H1 (cell line): ENCODE data around the gene LY6G5C. TPM values are rescaled to one million over a fixed set of nuclear protein-coding genes. Genes with fewer than 3 reads are reported as not detected.

Experiments used
- CTCF ChIA-PET: fragments of 300-600 bp; sonication (Branson Sonifier 250); formaldehyde crosslinking; loops from one replicate; lab custom pipeline; 2021; ENCODE audit not compliant: partially characterized antibody; lab: Charles Lee
- POLR2A ChIA-PET: fragments of 300-600 bp; sonication (Branson Sonifier 250); formaldehyde crosslinking; loops from one replicate; lab custom pipeline; 2021; ENCODE audit warnings: inconsistent platforms; ENCODE audit not compliant: partially characterized antibody; lab: Charles Lee
- DNase-seq, 2 experiments: peaks; one replicate each; pipeline versions ENCODE4 v3.0.0 to v3.0.0-alpha.2; 2010 to 2022; ENCODE audit warnings: low spot score in 2 of 2, low read depth in 1 of 2, mixed read lengths in 1 of 2
- FAIRE-seq: peaks from 2 replicates; lab custom pipeline; 2011; peaks lifted over from hg19 to GRCh38; lab: Jason Lieb, UNC
- H2AFZ ChIP-seq: 2 replicates; pipeline ENCODE4 v1.8.1; 2012; ENCODE audit warnings: low read length, inconsistent platforms
- H2AK5ac ChIP-seq: 2 replicates; pipeline ENCODE4 v1.6.1; 2013; ENCODE audit warnings: low read depth, low read length
- H2BK120ac ChIP-seq: replicated peaks from 2 replicates; pipeline ENCODE3; 2013; ENCODE audit warnings: low read depth, low read length, inconsistent platforms
- H2BK12ac ChIP-seq: 2 replicates; pipeline ENCODE4 v1.6.1; 2013; ENCODE audit warnings: low read depth, low read length
- H2BK15ac ChIP-seq: 2 replicates; pipeline ENCODE4 v1.6.1; 2013; ENCODE audit warnings: low read length
- H2BK20ac ChIP-seq: 2 replicates; pipeline ENCODE4 v1.6.1; 2013; ENCODE audit warnings: low read length
- H2BK5ac ChIP-seq: 2 replicates; pipeline ENCODE4 v1.6.1; 2013; ENCODE audit warnings: low read depth, low read length
- H3K14ac ChIP-seq: 2 replicates; pipeline ENCODE4 v1.6.1; 2013; ENCODE audit warnings: inconsistent platforms; ENCODE audit not compliant: insufficient read length
- H3K18ac ChIP-seq: 2 replicates; pipeline ENCODE4 v1.6.1; 2013; ENCODE audit warnings: low read length; ENCODE audit errors: extremely low read depth
- H3K23ac ChIP-seq: 2 replicates; pipeline ENCODE4 v1.6.1; 2013; ENCODE audit warnings: inconsistent platforms; ENCODE audit not compliant: insufficient read length
- H3K23me2 ChIP-seq: 2 replicates; pipeline ENCODE4 v1.6.1; 2013; ENCODE audit warnings: low read depth, low read length
- H3K27ac ChIP-seq: 2 replicates; pipeline ENCODE4 v1.6.1; 2011; ENCODE audit warnings: low read depth, low read length, inconsistent platforms
- H3K27me3 ChIP-seq, 4 experiments: replicated peaks in 1 of 4; 1 replicate in 1 of 4; 2 replicates in 3 of 4; pipeline versions ENCODE4 v1.6.1 to v1.8.1; 2011 to 2013; ENCODE audit warnings: low read length in 3 of 4, mild to moderate bottlenecking in 3 of 4, inconsistent platforms in 2 of 4, mixed read lengths in 2 of 4, moderate library complexity in 1 of 4; ENCODE audit not compliant: control insufficient read depth in 3 of 4, insufficient read depth in 3 of 4; ENCODE audit errors: extremely low read depth in 1 of 4
- H3K36me3 ChIP-seq, 4 experiments: 2 replicates each; pipeline versions ENCODE4 v1.6.1 to v1.8.1; 2011 to 2013; ENCODE audit warnings: mild to moderate bottlenecking in 4 of 4, low read length in 3 of 4, moderate library complexity in 2 of 4, control low read depth in 1 of 4, inconsistent platforms in 1 of 4; ENCODE audit not compliant: insufficient read depth in 4 of 4, control insufficient read depth in 2 of 4
- H3K4ac ChIP-seq: replicated peaks from 2 replicates; pipeline ENCODE3; 2013; ENCODE audit warnings: low read length, low read depth, mixed read lengths, inconsistent platforms; ENCODE audit not compliant: insufficient read length
- H3K4me1 ChIP-seq, 4 experiments: replicated peaks in 1 of 4; 1 replicate in 1 of 4; 2 replicates in 3 of 4; pipeline versions ENCODE4 v1.6.1 to v1.8.1; 2011 to 2013; ENCODE audit warnings: low read length in 3 of 4, inconsistent platforms in 2 of 4, mixed read lengths in 1 of 4; ENCODE audit not compliant: insufficient read depth in 4 of 4, control insufficient read depth in 3 of 4
- H3K4me2 ChIP-seq, 2 experiments: 2 replicates each; pipeline versions ENCODE4 v1.6.1 to v1.8.1; 2011 to 2013; ENCODE audit warnings: low read depth in 2 of 2, low read length in 2 of 2, control low read depth in 1 of 2, inconsistent platforms in 1 of 2, mild to moderate bottlenecking in 1 of 2; ENCODE audit not compliant: insufficient read depth in 1 of 2
- H3K4me3 ChIP-seq, 4 experiments: fragments of 200-600, 300-600 bp in 1 of 4; sonication (generic), shearing (Covaris generic), sonication (Bioruptor Twin) in 1 of 4; 2 replicates each; pipeline versions ENCODE4 v1.5.1 to v1.8.1; 2011 to 2016; ENCODE audit warnings: low read length in 4 of 4, low read depth in 3 of 4, control low read depth in 2 of 4, inconsistent platforms in 2 of 4, mild to moderate bottlenecking in 2 of 4, mixed read lengths in 1 of 4, moderate library complexity in 1 of 4; ENCODE audit not compliant: insufficient read depth in 2 of 4; ENCODE audit errors: extremely low read depth in 1 of 4
- H3K56ac ChIP-seq: replicated peaks from 2 replicates; pipeline ENCODE3; 2013; ENCODE audit warnings: low read depth, mild to moderate bottlenecking, mixed read lengths, low read length, inconsistent platforms; ENCODE audit not compliant: insufficient read length
- H3K79me1 ChIP-seq: 2 replicates; pipeline ENCODE4 v1.6.1; 2013; ENCODE audit warnings: low read depth, low read length, control low read depth
- H3K79me2 ChIP-seq, 2 experiments: 2 replicates each; pipeline versions ENCODE4 v1.6.1 to v1.8.1; 2012 to 2013; ENCODE audit warnings: low read length in 2 of 2, mild to moderate bottlenecking in 2 of 2, inconsistent platforms in 1 of 2; ENCODE audit not compliant: insufficient read depth in 2 of 2, control insufficient read depth in 1 of 2
- H3K9ac ChIP-seq, 4 experiments: replicated peaks in 1 of 4; 1 replicate in 1 of 4; 2 replicates in 3 of 4; pipeline versions ENCODE4 v1.6.1 to v1.8.1; 2011 to 2013; ENCODE audit warnings: low read depth in 3 of 4, low read length in 3 of 4, control low read depth in 2 of 4, mild to moderate bottlenecking in 2 of 4, moderate library complexity in 2 of 4, inconsistent platforms in 1 of 4; ENCODE audit errors: extremely low read depth in 1 of 4
- H3K9me3 ChIP-seq, 2 experiments: 2 replicates each; pipeline versions ENCODE4 v1.6.1 to v1.8.1; 2012 to 2013; ENCODE audit warnings: mild to moderate bottlenecking in 2 of 2, moderate library complexity in 2 of 2, control low read depth in 1 of 2, inconsistent platforms in 1 of 2, low read depth in 1 of 2, low read length in 1 of 2, mixed read lengths in 1 of 2; ENCODE audit not compliant: insufficient read depth in 2 of 2
- H4K20me1 ChIP-seq, 2 experiments: replicated peaks in 1 of 2; 2 replicates each; pipeline versions ENCODE3 to v1.8.1; 2011 to 2013; ENCODE audit warnings: inconsistent platforms in 2 of 2, low read length in 2 of 2, mild to moderate bottlenecking in 1 of 2; ENCODE audit not compliant: insufficient read depth in 2 of 2, control insufficient read depth in 1 of 2
- H4K5ac ChIP-seq: 2 replicates; pipeline ENCODE4 v1.6.1; 2013; ENCODE audit warnings: low read length, low read depth, mixed read lengths, inconsistent platforms; ENCODE audit not compliant: insufficient read length
- H4K8ac ChIP-seq: 2 replicates; pipeline ENCODE4 v1.8.0; 2013; ENCODE audit warnings: mild to moderate bottlenecking, moderate library complexity, low read length, inconsistent platforms; ENCODE audit not compliant: insufficient read depth; ENCODE audit errors: extremely low read depth
- H4K91ac ChIP-seq: replicated peaks from 2 replicates; pipeline ENCODE3; 2013; ENCODE audit warnings: low read length, mixed read lengths, inconsistent platforms; ENCODE audit not compliant: insufficient read length
- ASH2L ChIP-seq: fragments of 200-600, 300-600 bp; sonication (generic); IDR thresholded peaks from one replicate; pipeline ENCODE4 v1.7.1; 2017; ENCODE audit warnings: low read length
- KDM5A ChIP-seq: fragments of 200-600 bp; IDR thresholded peaks from 2 replicates; pipeline ENCODE4 v1.7.1; 2012; ENCODE audit warnings: mild to moderate bottlenecking, low read length, inconsistent platforms, mixed read lengths
- NANOG ChIP-seq: IDR thresholded peaks from 2 replicates; pipeline ENCODE4 v1.6.1; 2011; ENCODE audit warnings: low read length, low read depth, mild to moderate bottlenecking, inconsistent platforms; ENCODE audit not compliant: insufficient read depth, poor library complexity, severe bottlenecking
- TAF7 ChIP-seq: optimal IDR thresholded peaks from 2 replicates; pipeline ENCODE3; 2011; ENCODE audit warnings: low read depth, mild to moderate bottlenecking, inconsistent platforms, low read length, moderate library complexity, borderline replicate concordance
- whole genome bisulfite sequencing, 2 experiments: shearing (Covaris generic) in 1 of 2; methylation state at CpG; one replicate each; pipeline versions ENCODE4 v1.1.6 to v1.1.7; 2013 to 2015; ENCODE audit warnings: low lambda C conversion rate in 2 of 2, mixed read lengths in 2 of 2, inconsistent platforms in 1 of 2, low coverage in 1 of 2, missing lambda C conversion rate in 1 of 2; ENCODE audit not compliant: insufficient replicate concordance in 2 of 2, insufficient coverage in 1 of 2, insufficient read length in 1 of 2; ENCODE audit errors: extremely low coverage in 1 of 2, missing lambda C conversion rate in 1 of 2; 5-methylcytosine and 5-hydroxymethylcytosine counted together
- polyA plus RNA-seq, 7 experiments: library from polyadenylated mRNA; depleted of rRNA in 3 of 7; stranded (reverse) in 5 of 7; unstranded in 2 of 7; fragments of >200 nt in 5 of 7; fragments of 200-250 nt in 2 of 7; gene quantifications; 1 replicate in 5 of 7; 2 replicates in 1 of 7; 4 replicates in 1 of 7; pipeline versions ENCODE4 v1.2.1 to v1.2.3, GENCODE V29; 2011 to 2013; ENCODE audit warnings: missing spikeins in 2 of 7, mixed read lengths in 2 of 7
- total RNA-seq: library from RNA; stranded (reverse); fragmentation: NEBNext Ultra II Directional; extraction: Animal tissue kit (Norgen Biotek cat#: 25700); gene quantifications from 2 replicates; pipeline ENCODE4 v1.2.1, GENCODE V29; 2021

LY6G5C gene
- total and polyA plus RNA-seq, 2 of the 8 experiments (the other 6 are each of a cell fraction or from before 2014, with no cell fraction given), result 1.1 to 1.8 TPM

DNA sequence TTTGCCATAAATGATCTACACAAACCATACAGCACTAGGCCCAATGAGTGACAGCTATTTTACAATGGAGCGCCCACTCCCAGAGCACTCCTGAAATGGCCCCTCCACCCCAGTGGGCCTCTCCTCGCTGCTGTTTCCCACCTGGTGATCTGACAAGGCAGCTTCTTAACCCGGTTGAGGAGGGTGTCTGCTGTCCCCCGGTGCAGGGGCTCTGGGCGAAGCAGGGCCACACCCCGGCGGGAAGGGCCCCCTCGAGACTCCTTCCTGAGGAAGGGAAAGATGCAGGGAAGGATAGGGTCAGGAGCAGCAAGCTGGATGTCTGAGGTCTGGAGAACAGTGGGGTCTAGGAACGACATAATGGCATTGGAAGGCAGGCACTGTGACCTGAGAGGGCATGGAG lies 12.0 kb upstream of the LY6G5C start:
- ChIA-PET CTCF (interaction anchor here (0.6 to 5.8 kb wide), 13 partner anchors 12 to 103 kb away, joined by 3 to 26 read pairs (median 3); partner anchors contain the start of genes GPANK1, LY6G5B, LY6G5C and VARS1), POLR2A (interaction anchor here (0.9 to 6.6 kb wide), 11 partner anchors 9 to 204 kb away, joined by 3 to 33 read pairs (median 4); partner anchors contain the start of genes ABHD16A, ATP6V1G2, BAG6 and EHMT2)
- Histone ChIP-seq H3K36me3 (peaks cover 6 to 23% (median 17%) of the 10 kb centered on the region in 4 experiments; a peak in 5 of 8 replicates), H3K79me1 (no peaks in the 10 kb centered on the region), H2BK15ac (no peak overlapping the region), H3K23me2 (no peaks in the 10 kb centered on the region), H3K9ac (no peak overlapping the region), H3K4me1 (peaks cover 0 to 1% (median 0%) of the 10 kb centered on the region in 4 experiments; a peak in 2 of 7 replicates), H2BK5ac (no peak overlapping the region), H3K18ac (no peak overlapping the region), H3K14ac (no peak overlapping the region), H3K4ac (no peak overlapping the region), H2BK12ac (no peak overlapping the region), H4K5ac (no peak overlapping the region), H2BK20ac (no peak overlapping the region), H4K20me1 (no peaks in the 10 kb centered on the region), H4K8ac (no peak overlapping the region), H3K79me2 (no peaks in the 10 kb centered on the region), H2AK5ac (no peak overlapping the region), H3K56ac (no peak overlapping the region), H3K23ac (no peak overlapping the region), H3K9me3 (no peaks in the 10 kb centered on the region), H3K4me2 (no peak overlapping the region), H3K27me3 (no peaks in the 10 kb centered on the region), H3K4me3 (no peak overlapping the region), H4K91ac (no peak overlapping the region), H3K27ac (peak overlapping the region; percentile 15; the same call in 1 of the 2 replicates), H2AFZ (no peak overlapping the region), H2BK120ac (no peak overlapping the region)
- 90% methylated on average over 9 of the region's 9 CpGs; no CpG with 5 or more reads in 1 of the 2 experiments for WGBS, 2 experiments
- FAIRE-seq (no peak), DNase-seq (no peak)
- TF ChIP-seq TAF7 (no peak), ASH2L (no peak), NANOG (no peak), KDM5A (no peak)
